Liver (tissue), 3 donors: ENCODE measurements around the gene DDN.
A peak's percentile ranks its signal among the peaks of the same experiment; 100 is the strongest.

Source experiments
- EGR1 ChIP-seq, 2 donors: IDR thresholded peaks; 2 replicates each; pipeline ENCODE4 v1.6.1; 2016 to 2018; ENCODE audit warnings: antibody characterized with exemption in 2 of 2, low read depth in 2 of 2
- FOXA1 ChIP-seq: IDR thresholded peaks from 2 replicates; pipeline ENCODE4 v1.6.1; 2016; ENCODE audit warnings: antibody characterized with exemption
- FOXA2 ChIP-seq: IDR thresholded peaks from 2 replicates; pipeline ENCODE4 v1.6.1; 2016; ENCODE audit warnings: antibody characterized with exemption
- JUND ChIP-seq, 2 donors: IDR thresholded peaks; 2 replicates each; pipeline ENCODE4 v1.6.1; 2016; ENCODE audit warnings: antibody characterized with exemption in 2 of 2
- NR2F2 ChIP-seq: IDR thresholded peaks from 2 replicates; pipeline ENCODE4 v1.6.1; 2016; ENCODE audit warnings: antibody characterized with exemption
- RAD21 ChIP-seq, 2 donors: IDR thresholded peaks; 2 replicates each; pipeline ENCODE4 v1.6.1; 2016; ENCODE audit warnings: antibody characterized with exemption in 2 of 2, mild to moderate bottlenecking in 2 of 2
- TAF1 ChIP-seq: conservative IDR thresholded peaks from 2 replicates; pipeline ENCODE4 v1.6.1; 2016; ENCODE audit warnings: antibody characterized with exemption, mild to moderate bottlenecking
- YY1 ChIP-seq: IDR thresholded peaks from 2 replicates; pipeline ENCODE4 v1.6.1; 2016; ENCODE audit warnings: antibody characterized with exemption, mild to moderate bottlenecking
- TF ChIP-seq, protein P1 (sequence below): IDR thresholded peaks from 2 replicates; pipeline ENCODE4 v1.6.1; 2016; ENCODE audit warnings: antibody characterized with exemption
- TF ChIP-seq, protein P2 (sequence below): fragments of 150-350 bp; IDR thresholded peaks from 2 replicates; pipeline ENCODE4 v1.5.1; 2017; ENCODE audit warnings: improper control_type of control experiment, low read depth, low read length; ENCODE audit not compliant: missing input control
- TF ChIP-seq, protein P3 (sequence below): IDR thresholded peaks from 2 replicates; pipeline ENCODE4 v1.6.1; 2016; ENCODE audit warnings: antibody characterized with exemption
- donor health status: healthy.
- donor health status: healthy.

DNA sequence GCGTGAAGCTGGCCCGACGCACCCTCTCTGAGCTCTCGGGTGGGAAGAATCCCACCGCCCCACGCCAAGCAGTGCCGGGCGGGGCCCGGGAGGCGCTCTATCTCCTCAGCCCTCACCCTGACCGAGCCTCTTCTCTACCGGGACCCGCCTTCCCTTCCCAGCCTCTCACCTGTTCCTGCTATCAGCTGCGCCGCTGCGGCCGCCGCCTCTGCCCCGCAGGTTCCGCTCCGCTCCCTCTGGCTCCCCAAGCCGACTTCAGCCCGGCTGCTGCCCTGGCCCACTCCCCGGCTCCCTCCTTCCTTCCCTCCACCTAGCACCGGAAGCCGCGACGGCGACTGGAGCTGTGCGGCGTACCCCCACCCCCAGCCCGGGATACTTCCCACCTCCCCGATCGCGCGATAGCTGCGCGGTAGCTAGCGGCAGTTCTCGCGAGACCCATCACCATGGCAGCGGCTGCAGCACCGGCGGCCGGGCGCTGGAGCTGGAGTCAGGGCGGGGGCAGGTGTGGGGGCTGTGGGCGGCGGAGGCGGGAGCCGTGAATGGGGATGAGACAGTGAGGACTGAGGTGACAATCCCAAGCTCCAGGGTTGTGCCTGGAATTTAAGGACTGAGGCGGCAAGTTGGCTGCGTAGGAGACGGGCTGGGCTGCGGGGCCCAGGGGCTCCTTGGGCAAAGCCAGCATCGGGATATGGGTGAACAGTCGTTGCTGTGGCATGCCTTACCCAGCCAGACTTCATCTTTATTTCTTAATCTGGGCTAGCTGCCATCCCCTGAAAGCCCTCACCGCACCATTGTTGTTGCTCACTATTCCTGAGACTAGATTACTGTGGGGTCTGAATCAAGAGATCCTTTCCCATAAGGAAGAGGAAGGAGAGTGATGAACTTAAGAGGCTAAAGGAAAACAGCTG is 41.8 kb downstream of the DDN start, which contains the start of gene ARF3:
- TF ChIP-seq JUND (IDR thresholded peaks at IDR 0.05) (no peak), FOXA1 (no peak), YY1 (peak; percentile 23), RAD21 (IDR thresholded peaks at IDR 0.05) (no peak), TAF1 (no peak), NR2F2 (no peak), EGR1 (IDR thresholded peaks at IDR 0.05; ENCODE audit: low read depth in 2 of 2) (no peak), FOXA2 (no peak)
- TF ChIP-seq, protein P1, sequence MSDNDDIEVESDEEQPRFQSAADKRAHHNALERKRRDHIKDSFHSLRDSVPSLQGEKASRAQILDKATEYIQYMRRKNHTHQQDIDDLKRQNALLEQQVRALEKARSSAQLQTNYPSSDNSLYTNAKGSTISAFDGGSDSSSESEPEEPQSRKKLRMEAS = no peak
- TF ChIP-seq, protein P2, sequence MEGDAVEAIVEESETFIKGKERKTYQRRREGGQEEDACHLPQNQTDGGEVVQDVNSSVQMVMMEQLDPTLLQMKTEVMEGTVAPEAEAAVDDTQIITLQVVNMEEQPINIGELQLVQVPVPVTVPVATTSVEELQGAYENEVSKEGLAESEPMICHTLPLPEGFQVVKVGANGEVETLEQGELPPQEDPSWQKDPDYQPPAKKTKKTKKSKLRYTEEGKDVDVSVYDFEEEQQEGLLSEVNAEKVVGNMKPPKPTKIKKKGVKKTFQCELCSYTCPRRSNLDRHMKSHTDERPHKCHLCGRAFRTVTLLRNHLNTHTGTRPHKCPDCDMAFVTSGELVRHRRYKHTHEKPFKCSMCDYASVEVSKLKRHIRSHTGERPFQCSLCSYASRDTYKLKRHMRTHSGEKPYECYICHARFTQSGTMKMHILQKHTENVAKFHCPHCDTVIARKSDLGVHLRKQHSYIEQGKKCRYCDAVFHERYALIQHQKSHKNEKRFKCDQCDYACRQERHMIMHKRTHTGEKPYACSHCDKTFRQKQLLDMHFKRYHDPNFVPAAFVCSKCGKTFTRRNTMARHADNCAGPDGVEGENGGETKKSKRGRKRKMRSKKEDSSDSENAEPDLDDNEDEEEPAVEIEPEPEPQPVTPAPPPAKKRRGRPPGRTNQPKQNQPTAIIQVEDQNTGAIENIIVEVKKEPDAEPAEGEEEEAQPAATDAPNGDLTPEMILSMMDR = no peak
- TF ChIP-seq, protein P3, sequence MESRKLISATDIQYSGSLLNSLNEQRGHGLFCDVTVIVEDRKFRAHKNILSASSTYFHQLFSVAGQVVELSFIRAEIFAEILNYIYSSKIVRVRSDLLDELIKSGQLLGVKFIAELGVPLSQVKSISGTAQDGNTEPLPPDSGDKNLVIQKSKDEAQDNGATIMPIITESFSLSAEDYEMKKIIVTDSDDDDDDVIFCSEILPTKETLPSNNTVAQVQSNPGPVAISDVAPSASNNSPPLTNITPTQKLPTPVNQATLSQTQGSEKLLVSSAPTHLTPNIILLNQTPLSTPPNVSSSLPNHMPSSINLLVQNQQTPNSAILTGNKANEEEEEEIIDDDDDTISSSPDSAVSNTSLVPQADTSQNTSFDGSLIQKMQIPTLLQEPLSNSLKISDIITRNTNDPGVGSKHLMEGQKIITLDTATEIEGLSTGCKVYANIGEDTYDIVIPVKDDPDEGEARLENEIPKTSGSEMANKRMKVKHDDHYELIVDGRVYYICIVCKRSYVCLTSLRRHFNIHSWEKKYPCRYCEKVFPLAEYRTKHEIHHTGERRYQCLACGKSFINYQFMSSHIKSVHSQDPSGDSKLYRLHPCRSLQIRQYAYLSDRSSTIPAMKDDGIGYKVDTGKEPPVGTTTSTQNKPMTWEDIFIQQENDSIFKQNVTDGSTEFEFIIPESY = peak; percentile 99
